Measurements from ENCODE around the gene CAPZB. TPM values are rescaled to one million over a fixed set of nuclear protein-coding genes. Genes with fewer than 3 reads are reported as not detected.

The CAPZB gene
- total RNA-seq, 1 experiment from 2014 or later: 40.0 TPM

DNA sequence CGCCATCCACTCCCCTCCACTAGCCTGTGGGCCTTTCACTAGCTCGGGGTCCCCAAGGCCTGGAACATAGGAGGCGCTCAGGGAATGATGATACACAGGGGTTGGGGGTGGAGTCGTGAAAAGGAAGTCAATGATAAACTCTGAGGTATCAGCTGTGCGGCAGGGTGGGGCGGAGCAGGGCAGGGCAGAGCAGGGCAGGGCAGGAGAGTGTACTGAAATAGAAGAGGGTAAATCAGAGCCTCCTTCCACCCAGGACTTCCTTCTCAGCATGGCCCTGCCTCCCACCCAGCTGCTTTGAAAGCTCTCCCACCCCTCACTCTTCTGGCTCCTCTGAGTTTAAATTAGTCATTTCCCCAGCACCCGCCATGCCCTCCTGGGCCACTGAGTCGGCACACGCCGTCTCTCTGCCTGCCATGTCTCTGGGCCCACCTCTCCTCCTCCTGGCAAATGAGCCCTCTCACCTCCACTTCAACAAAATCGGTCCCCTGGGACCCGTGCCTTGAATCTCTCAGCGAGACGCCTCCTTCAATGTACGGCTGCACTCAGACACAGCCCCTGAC lies 16.9 kb downstream of the CAPZB start:
- DNase-seq (ENCODE audit: low spot score): peak; percentile 49

GRCh38 chr1:19467199-19468187 lies 17.8 kb downstream of the CAPZB start:
- no peak for DNase-seq (ENCODE audit: low spot score)

DNA sequence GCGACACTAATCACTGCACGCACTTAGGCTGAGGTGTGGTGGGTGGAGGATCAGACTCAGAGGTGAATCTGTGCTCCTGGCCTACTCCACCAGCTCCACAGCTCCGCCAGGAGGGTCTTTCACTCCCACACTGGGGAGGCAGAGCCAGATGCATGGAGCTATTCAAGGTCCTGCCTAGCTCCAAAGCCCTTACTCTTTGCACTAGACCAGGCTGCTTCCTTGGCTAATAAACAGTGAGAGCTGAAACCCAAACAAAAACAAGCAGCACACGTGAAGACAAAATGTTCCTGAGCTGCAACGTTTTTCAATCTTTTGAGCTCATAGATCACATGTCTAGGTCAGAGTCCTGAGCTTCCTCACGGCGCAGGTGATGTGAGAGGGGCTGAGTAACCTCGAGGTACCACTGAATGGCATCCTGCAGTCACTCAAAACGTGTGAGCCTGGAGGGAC lies 19.2 kb downstream of the CAPZB start:
- no peak for DNase-seq (ENCODE audit: low spot score)

GRCh38 chr1:19465650-19466049 lies 19.7 kb downstream of the CAPZB start:
- no peak for DNase-seq (ENCODE audit: low spot score)

GRCh38 chr1:19465123-19465522 lies 20.2 kb downstream of the CAPZB start:
- no peak for DNase-seq (ENCODE audit: low spot score)

DNA sequence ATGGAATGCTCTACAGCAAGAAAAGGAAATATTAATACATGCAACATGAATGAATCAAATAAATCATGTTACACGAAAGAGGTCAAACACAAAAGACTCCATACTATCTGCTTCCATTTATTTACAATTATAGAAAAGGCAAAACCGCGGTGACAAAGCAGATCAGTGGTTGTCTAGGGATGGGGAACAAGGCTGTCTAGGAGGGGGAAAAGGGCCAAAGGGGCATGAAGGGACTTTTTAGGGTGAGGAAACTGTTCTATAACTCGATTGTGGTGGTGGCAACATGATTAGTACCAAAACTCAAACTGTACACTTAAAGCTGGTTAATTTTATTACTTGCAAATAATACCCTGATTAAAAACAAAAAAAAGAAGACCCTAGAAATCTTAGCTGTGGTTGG lies 20.6 kb downstream of the CAPZB start:
- no peak for DNase-seq (ENCODE audit: low spot score)

DNA sequence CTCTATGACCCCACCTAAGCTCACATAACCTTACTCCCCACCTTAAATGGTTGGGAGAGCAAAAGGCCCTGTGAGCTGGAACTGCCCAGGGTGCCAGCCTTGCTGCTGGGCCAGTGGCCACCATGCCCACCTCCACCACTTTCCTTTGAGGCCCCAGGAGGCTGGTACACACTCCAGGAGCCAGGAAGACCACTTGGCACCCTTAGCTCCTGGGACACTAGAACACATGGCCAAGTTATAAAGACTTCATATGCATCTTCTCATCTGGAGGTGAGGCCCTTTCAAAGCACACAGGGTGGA lies 21.9 kb downstream of the CAPZB start:
- no peak for DNase-seq (ENCODE audit: low spot score)

GRCh38 chr1:19462781-19463503 lies 22.4 kb downstream of the CAPZB start:
- no peak for DNase-seq (ENCODE audit: low spot score)

- DNase-seq (ENCODE audit: low spot score): no peak
Measured at GRCh38 chr1:19461220-19461554, 24.2 kb downstream of the CAPZB start.

- DNase-seq (ENCODE audit: low spot score): no peak
Measured at GRCh38 chr1:19460535-19461219, 24.7 kb downstream of the CAPZB start.

DNA sequence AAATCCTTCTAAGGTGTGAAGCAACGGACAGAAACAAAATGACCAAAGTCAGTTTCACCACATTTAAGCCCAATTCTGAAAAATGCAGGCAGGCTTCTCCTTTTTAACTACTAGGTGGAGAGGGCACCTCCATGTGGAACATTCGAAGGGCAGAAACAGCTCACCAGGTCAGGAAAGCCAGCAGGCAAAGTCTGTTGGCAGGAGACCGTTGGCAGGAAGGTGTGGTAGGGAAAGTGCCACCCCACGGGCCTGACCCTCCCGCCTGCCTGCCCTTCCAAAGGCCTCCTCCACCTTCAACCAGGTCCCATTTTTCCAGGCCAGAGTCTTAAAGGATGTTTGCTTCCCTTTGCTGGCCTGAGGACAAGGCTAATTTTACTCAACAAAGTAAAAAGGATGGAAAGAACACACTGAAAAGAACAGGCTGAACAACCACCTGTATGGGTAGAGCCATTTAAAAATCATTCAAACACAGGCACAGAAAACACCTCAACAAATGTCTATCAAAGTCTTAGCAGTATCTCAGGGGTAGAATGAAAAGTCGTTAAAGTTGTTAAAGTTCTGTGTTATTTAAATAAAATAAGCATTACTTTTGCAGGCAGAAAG lies 26.4 kb downstream of the CAPZB start:
- DNase-seq (ENCODE audit: low spot score): no peak

GRCh38 chr1:19457607-19458006 lies 27.7 kb downstream of the CAPZB start:
- DNase-seq (ENCODE audit: low spot score): no peak

GRCh38 chr1:19456968-19457441 lies 28.3 kb downstream of the CAPZB start:
- DNase-seq (ENCODE audit: low spot score): no peak

DNA sequence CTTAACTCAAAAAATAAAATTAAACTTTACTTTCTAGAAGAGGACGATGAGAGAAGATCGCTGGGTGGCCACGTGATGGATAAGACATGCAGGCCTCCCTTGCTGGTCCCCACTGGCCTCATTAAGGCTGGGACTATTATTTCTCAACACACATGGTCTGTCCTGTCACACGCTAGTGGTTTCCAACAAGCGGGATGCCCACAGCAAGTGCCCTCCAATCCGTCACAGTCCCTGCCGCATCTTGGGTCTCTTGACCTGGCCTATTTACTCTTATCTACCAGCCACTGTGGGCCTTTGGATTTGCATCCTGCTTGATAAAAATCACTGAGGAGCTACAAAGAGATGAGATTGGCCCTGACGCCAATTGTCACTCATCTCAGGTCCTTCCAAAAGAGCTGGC lies 30.0 kb downstream of the CAPZB start:
- no peak for DNase-seq (ENCODE audit: low spot score)

- no peak for DNase-seq (ENCODE audit: low spot score)
Measured at GRCh38 chr1:19454265-19455146, 30.8 kb downstream of the CAPZB start.

- no peak for DNase-seq (ENCODE audit: low spot score)
Measured at GRCh38 chr1:19453741-19454201, 31.6 kb downstream of the CAPZB start.

GRCh38 chr1:19452221-19452663 lies 33.1 kb downstream of the CAPZB start:
- no peak for DNase-seq (ENCODE audit: low spot score)

DNA sequence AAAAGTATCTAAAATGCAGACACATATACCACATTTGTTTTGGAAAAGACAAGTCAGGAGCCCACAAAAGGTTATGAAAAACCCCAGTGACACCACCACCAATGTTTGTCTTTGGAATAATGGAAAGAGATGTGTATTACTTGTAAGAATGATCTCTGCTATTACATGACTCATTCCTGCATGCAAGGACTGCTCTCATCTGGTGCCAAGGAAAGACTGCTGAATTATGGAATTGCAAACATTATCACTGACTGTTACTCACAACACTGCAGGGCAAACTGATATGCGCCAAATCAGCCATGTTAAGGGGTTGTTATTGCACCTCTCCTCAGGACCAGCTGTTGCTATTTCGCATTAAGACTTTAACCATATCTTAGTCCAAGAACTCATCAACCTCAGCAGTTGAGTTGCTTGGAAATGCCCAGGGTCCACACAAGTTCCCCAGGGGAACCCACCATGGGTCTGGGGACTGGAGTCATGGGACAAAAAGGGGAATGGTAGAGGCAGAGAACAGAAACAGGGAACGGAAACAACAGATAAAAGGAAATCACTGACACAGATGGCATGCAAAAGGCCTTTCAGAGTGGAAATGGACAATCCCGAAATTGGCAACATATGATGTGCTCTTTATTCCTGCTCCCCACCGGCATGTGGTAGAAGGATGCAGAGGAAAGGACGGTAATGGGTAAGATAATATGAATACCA lies 34.4 kb downstream of the CAPZB start:
- peak; percentile 72 for DNase-seq (ENCODE audit: low spot score)

DNA sequence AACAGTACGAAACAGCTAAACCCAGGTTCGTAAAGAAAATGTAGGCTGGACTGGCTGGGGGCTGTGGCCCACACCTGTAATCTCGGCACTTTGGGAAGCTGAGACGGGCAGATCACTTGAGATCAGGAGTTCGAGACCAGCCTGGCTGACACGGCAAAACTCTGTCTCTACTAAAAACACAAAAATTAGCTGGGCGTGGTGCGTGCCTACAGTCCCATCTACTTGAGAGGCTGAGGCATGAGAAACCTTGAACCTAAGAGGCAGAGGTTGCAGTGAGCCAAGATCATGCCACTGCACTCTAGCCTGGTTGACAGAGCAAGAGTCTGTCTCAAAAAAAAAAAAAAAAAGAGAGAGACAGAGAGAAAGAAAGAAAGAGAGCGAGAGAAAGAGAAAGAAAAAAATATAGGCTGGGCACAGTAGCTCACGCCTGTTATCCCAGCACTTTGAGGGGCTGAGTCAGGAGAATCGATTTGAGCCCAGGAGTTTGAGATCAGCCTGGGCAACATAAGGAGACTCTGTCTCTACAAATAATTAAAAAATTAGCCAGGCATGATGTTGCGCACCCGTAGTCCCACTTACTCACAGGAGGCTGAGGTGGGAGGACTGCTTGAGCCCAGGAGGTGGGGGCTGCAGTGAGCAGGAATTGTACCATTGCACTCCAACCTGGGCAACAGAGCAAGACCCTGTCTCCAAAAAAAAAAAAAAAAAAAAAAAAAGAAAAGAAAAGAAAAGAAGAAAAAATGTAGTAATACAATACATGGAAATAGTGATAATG lies 35.7 kb downstream of the CAPZB start:
- DNase-seq (ENCODE audit: low spot score): no peak
